Activated CD4-positive, alpha-beta T cell treated with anti-CD3 and anti-CD28 coated beads for 36 hours (primary cell): ENCODE measurements around the gene TULP1. TPM values are rescaled to one million over a fixed set of nuclear protein-coding genes. Genes with fewer than 3 reads are reported as not detected.
"Not testable (repeated sequence)": the region's sequence is repeated elsewhere in the genome, so short reads cannot be mapped to it uniquely, and the experiment has no call there.

Source experiments
- ATAC-seq: fragments of 200-7000 bp; cut with Tn5 transposase; one replicate; pipeline ENCODE4 v1.10.0; 2021; ENCODE audit warnings: mild to moderate bottlenecking, moderate library complexity
- CTCF ChIA-PET: fragments of 350-600 bp; sonication (Branson Sonifier 250); formaldehyde crosslinking; loops from one replicate; lab custom pipeline; 2021; ENCODE audit warnings: antibody characterized with exemption; lab: Charles Lee
- POLR2A ChIA-PET: fragments of 350-600 bp; sonication (Branson Sonifier 250); formaldehyde crosslinking; loops from one replicate; lab custom pipeline; 2021; ENCODE audit warnings: antibody characterized with exemption, inconsistent platforms; lab: Charles Lee
- DNase-seq: peaks from one replicate; pipeline ENCODE4 v3.0.0-alpha.2; 2020
- H3K27ac Mint-ChIP-seq: one replicate; pipeline ENCODE4 v1.8.0; 2021; ENCODE audit warnings: mixed read lengths
- H3K27me3 Mint-ChIP-seq: one replicate; pipeline ENCODE4 v1.8.0; 2021; ENCODE audit warnings: mixed read lengths
- H3K36me3 Mint-ChIP-seq: one replicate; pipeline ENCODE4 v1.8.0; 2021; ENCODE audit warnings: low read depth, mixed read lengths
- H3K4me1 Mint-ChIP-seq: one replicate; pipeline ENCODE4 v1.8.0; 2021; ENCODE audit warnings: mixed read lengths
- H3K4me3 Mint-ChIP-seq: one replicate; pipeline ENCODE4 v1.8.0; 2021; ENCODE audit warnings: mild to moderate bottlenecking, moderate library complexity, mixed read lengths
- H3K9me3 Mint-ChIP-seq: one replicate; pipeline ENCODE4 v1.8.0; 2021; ENCODE audit warnings: low read depth, mixed read lengths
- intact Hi-C, 2 experiments: fragments of 100-400 bp; cut with DNase I in 1 of 2; cut with micrococcal nuclease in 1 of 2; formaldehyde crosslinking; loops; one replicate each; pipeline versions ENCODE4 v1.14.2 to v1.15.1; 2022 to 2024; cut with DNase I, micrococcal nuclease
- total RNA-seq, 2 experiments: library from RNA; stranded (reverse); gene quantifications; one replicate each; pipeline ENCODE4 v1.2.3, GENCODE V29; 2021

TULP1 gene
- total RNA-seq, 2 experiments from 2014 or later: not detected

- ChIA-PET POLR2A (no interaction called here), CTCF (interaction anchor here (0.7 to 4.9 kb wide), 4 partner anchors 8 to 227 kb away, joined by 3 to 38 read pairs (median 4); no protein-coding TSS in a partner anchor)
- ATAC-seq (no peak), DNase-seq (no peak)
- H3K27me3 Mint-ChIP-seq: no peaks in the 10 kb centered on the region
- H3K9me3 Mint-ChIP-seq: peaks cover 2% of the 10 kb centered on the region
- H3K4me3 Mint-ChIP-seq: no peak overlapping the region
- peaks cover 6% of the 10 kb centered on the region for H3K4me1 Mint-ChIP-seq
- no peaks in the 10 kb centered on the region for H3K36me3 Mint-ChIP-seq
- intact Hi-C loops: no loop called here
- no peak overlapping the region for H3K27ac Mint-ChIP-seq
Measured at GRCh38 chr6:35543459-35544193, 30.9 kb upstream of the TULP1 start.

- no peak for DNase-seq
- peaks cover 2% of the 10 kb centered on the region for H3K9me3 Mint-ChIP-seq
- no peak for ATAC-seq
- H3K27ac Mint-ChIP-seq: no peak overlapping the region
- H3K4me1 Mint-ChIP-seq: peaks cover 6% of the 10 kb centered on the region
- H3K4me3 Mint-ChIP-seq: no peak overlapping the region
- intact Hi-C loops: no loop called here
- ChIA-PET CTCF (interaction anchor here (0.9 to 4.9 kb wide), 4 partner anchors 9 to 37 kb away, joined by 3 to 38 read pairs (median 4); no protein-coding TSS in a partner anchor), POLR2A (interaction anchor here (0.7 kb wide), 1 partner anchor 33 kb away, joined by 3 read pairs; no protein-coding TSS in a partner anchor)
- H3K36me3 Mint-ChIP-seq: no peaks in the 10 kb centered on the region
- no peaks in the 10 kb centered on the region for H3K27me3 Mint-ChIP-seq
Measured at GRCh38 chr6:35541836-35542235, 29.1 kb upstream of the TULP1 start.

- Mint-ChIP-seq H3K27ac (no peak overlapping the region), H3K27me3 (peaks cover 2% of the 10 kb centered on the region), H3K9me3 (peaks cover 2% of the 10 kb centered on the region), H3K4me3 (no peak overlapping the region), H3K36me3 (no peaks in the 10 kb centered on the region), H3K4me1 (peaks cover 9% of the 10 kb centered on the region)
- intact Hi-C loops: no loop called here
- no peak for DNase-seq
- no peak for ATAC-seq
- ChIA-PET CTCF (interaction anchor here (1.7 kb wide), 1 partner anchor 8 kb away, joined by 4 read pairs; no protein-coding TSS in a partner anchor), POLR2A (no interaction called here)
Measured at GRCh38 chr6:35539223-35539622, 26.5 kb upstream of the TULP1 start.

GRCh38 chr6:35535847-35536246, 23.2 kb upstream of the TULP1 start:
- H3K9me3 Mint-ChIP-seq, ATAC-seq, POLR2A ChIA-PET, H3K36me3 Mint-ChIP-seq, DNase-seq, H3K4me3 Mint-ChIP-seq, intact Hi-C loops, H3K4me1 Mint-ChIP-seq, H3K27me3 Mint-ChIP-seq, H3K27ac Mint-ChIP-seq: not testable (repeated sequence)
- CTCF ChIA-PET: interaction anchor here (0.6 to 1.1 kb wide), 4 partner anchors 30 to 331 kb away, joined by 3 to 5 read pairs (median 3); no protein-coding TSS in a partner anchor

- CTCF ChIA-PET: interaction anchor here (0.6 to 1.6 kb wide), 2 partner anchors 17 to 204 kb away, joined by 3 read pairs; no protein-coding TSS in a partner anchor
- no peak overlapping the region for H3K4me3 Mint-ChIP-seq
- peaks cover 5% of the 10 kb centered on the region for H3K4me1 Mint-ChIP-seq
- H3K27ac Mint-ChIP-seq: no peak overlapping the region
- no peaks in the 10 kb centered on the region for H3K9me3 Mint-ChIP-seq
- POLR2A ChIA-PET: no interaction called here
- no peaks in the 10 kb centered on the region for H3K36me3 Mint-ChIP-seq
- intact Hi-C loops: no loop called here
- no peak for DNase-seq
- ATAC-seq: no peak
- H3K27me3 Mint-ChIP-seq: peaks cover 5% of the 10 kb centered on the region
Measured at GRCh38 chr6:35534407-35535170, 21.9 kb upstream of the TULP1 start.

- Mint-ChIP-seq H3K27ac (no peak overlapping the region), H3K9me3 (no peaks in the 10 kb centered on the region), H3K27me3 (peaks cover 5% of the 10 kb centered on the region), H3K4me1 (peaks cover 5% of the 10 kb centered on the region), H3K36me3 (no peaks in the 10 kb centered on the region), H3K4me3 (no peak overlapping the region)
- DNase-seq: no peak
- POLR2A ChIA-PET: no interaction called here
- intact Hi-C loops: no loop called here
- CTCF ChIA-PET: interaction anchor here (0.6 to 1.6 kb wide), 2 partner anchors 18 to 205 kb away, joined by 3 read pairs; no protein-coding TSS in a partner anchor
- no peak for ATAC-seq
Measured at GRCh38 chr6:35533981-35534380, 21.3 kb upstream of the TULP1 start.

GRCh38 chr6:35532126-35532525, 19.4 kb upstream of the TULP1 start:
- POLR2A ChIA-PET: no interaction called here

GRCh38 chr6:35524380-35525020, 11.8 kb upstream of the TULP1 start:
- no peak for ATAC-seq
- Mint-ChIP-seq H3K27ac (no peak overlapping the region), H3K4me3 (no peak overlapping the region), H3K27me3 (no peaks in the 10 kb centered on the region), H3K4me1 (peaks cover 5% of the 10 kb centered on the region), H3K36me3 (no peaks in the 10 kb centered on the region), H3K9me3 (no peaks in the 10 kb centered on the region)
- intact Hi-C loops: no loop called here
- DNase-seq: no peak
- ChIA-PET POLR2A (interaction anchor here (0.6 kb wide), 1 partner anchor 239 kb away, joined by 3 read pairs; no protein-coding TSS in a partner anchor), CTCF (interaction anchor here (0.6 to 4.9 kb wide), 11 partner anchors 12 to 295 kb away, joined by 3 to 47 read pairs (median 5); partner anchors contain the start of gene ARMC12)

More at GRCh38 chr6:35532126-35532525, 19.4 kb upstream of the TULP1 start:
- Mint-ChIP-seq H3K36me3 (no peaks in the 10 kb centered on the region), H3K27me3 (peaks cover 5% of the 10 kb centered on the region), H3K9me3 (no peaks in the 10 kb centered on the region), H3K4me3 (no peak overlapping the region), H3K4me1 (peaks cover 5% of the 10 kb centered on the region), H3K27ac (no peak overlapping the region)
- no peak for DNase-seq
- CTCF ChIA-PET: interaction anchor here (0.8 to 2.2 kb wide), 4 partner anchors 9 to 82 kb away, joined by 3 to 7 read pairs (median 6); no protein-coding TSS in a partner anchor
- ATAC-seq: no peak
- intact Hi-C loops: no loop called here

GRCh38 chr6:35522660-35523658, 10.3 kb upstream of the TULP1 start:
- intact Hi-C loops: loop anchor here (1.0 to 2.0 kb wide), 4 partner anchors 29 to 436 kb away; partner anchors contain the start of gene ARMC12 (in 2 of the 2)
- DNase-seq: peak; percentile 90
- Mint-ChIP-seq H3K27ac (peak overlapping the region; percentile 81), H3K4me1 (peaks cover 5% of the 10 kb centered on the region), H3K36me3 (no peaks in the 10 kb centered on the region), H3K9me3 (no peaks in the 10 kb centered on the region), H3K4me3 (peak overlapping the region; percentile 57), H3K27me3 (no peaks in the 10 kb centered on the region)
- ATAC-seq: peak; percentile 91
- ChIA-PET CTCF (interaction anchor here (0.6 to 4.9 kb wide), 28 partner anchors 8 to 806 kb away, joined by 3 to 47 read pairs (median 3); partner anchors contain the start of gene ARMC12), POLR2A (no interaction called here)

GRCh38 chr6:35522151-35522550, 9.5 kb upstream of the TULP1 start:
- no peak for DNase-seq
- Mint-ChIP-seq H3K27ac (no peak overlapping the region), H3K4me3 (no peak overlapping the region), H3K9me3 (no peaks in the 10 kb centered on the region), H3K36me3 (no peaks in the 10 kb centered on the region), H3K27me3 (no peaks in the 10 kb centered on the region), H3K4me1 (peaks cover 5% of the 10 kb centered on the region)
- ATAC-seq: no peak
- POLR2A ChIA-PET: no interaction called here
- intact Hi-C loops: loop anchor here in 1 of 2 experiments (2.0 kb wide), 2 partner anchors 63 to 437 kb away; no protein-coding TSS in a partner anchor
- CTCF ChIA-PET: interaction anchor here (0.6 to 4.9 kb wide), 21 partner anchors 9 to 232 kb away, joined by 3 to 47 read pairs (median 3); partner anchors contain the start of gene ARMC12
